Measurements from ENCODE around the gene MELTF. TPM values are rescaled to one million over a fixed set of nuclear protein-coding genes. Genes with fewer than 3 reads are reported as not detected.
A peak's percentile ranks its signal among the peaks of the same experiment; 100 is the strongest.

MELTF gene
- total RNA-seq, 2 experiments from 2014 or later: 3.3 TPM

GRCh38 chr3:196969660-196970546, 59.7 kb downstream of the MELTF start:
- ATAC-seq (peak; percentile 74), DNase-seq (peak; percentile 70)
- CTCF ChIA-PET: interaction anchor here (0.6 to 4.8 kb wide), 29 partner anchors 9 to 448 kb away, joined by 3 to 53 read pairs (median 4); partner anchors contain the start of genes CEP19, NCBP2, PAK2 and PIGX
- H3K27me3 Mint-ChIP-seq: peaks cover 22% of the 10 kb centered on the region
- H3K36me3 Mint-ChIP-seq: peaks cover 10% of the 10 kb centered on the region
- peaks cover 17% of the 10 kb centered on the region for H3K4me1 Mint-ChIP-seq
- H3K27ac Mint-ChIP-seq: peak overlapping the region; percentile 42
- H3K9me3 Mint-ChIP-seq (ENCODE audit: low read depth): no peaks in the 10 kb centered on the region
- peak overlapping the region; percentile 52 for H3K4me3 Mint-ChIP-seq

- no peaks in the 10 kb centered on the region for H3K9me3 Mint-ChIP-seq (ENCODE audit: low read depth)
- CTCF ChIA-PET: interaction anchor here (0.6 to 4.8 kb wide), 28 partner anchors 10 to 447 kb away, joined by 3 to 53 read pairs (median 4); partner anchors contain the start of genes CEP19, NCBP2, PAK2 and PIGX
- H3K27ac Mint-ChIP-seq: peak overlapping the region; percentile 75
- H3K27me3 Mint-ChIP-seq: peaks cover 22% of the 10 kb centered on the region
- DNase-seq (peak; percentile 67), ATAC-seq (peak; percentile 51)
- peaks cover 10% of the 10 kb centered on the region for H3K36me3 Mint-ChIP-seq
- H3K4me3 Mint-ChIP-seq: peak overlapping the region; percentile 70
- peaks cover 17% of the 10 kb centered on the region for H3K4me1 Mint-ChIP-seq
These were observed 60.4 kb downstream of the MELTF start for GRCh38 chr3:196969134-196969659.

- CTCF ChIA-PET: interaction anchor here (0.8 to 4.8 kb wide), 10 partner anchors 9 to 440 kb away, joined by 3 to 53 read pairs (median 4); partner anchors contain the start of gene NCBP2
These were observed 61.1 kb downstream of the MELTF start, which contains the start of gene PIGZ for GRCh38 chr3:196968233-196969133. PIGZ (minus strand) TSS chr3:196968833; CDS start chr3:196952031, 16,802 bp downstream.

GRCh38 chr3:196967412-196968232, 62.0 kb downstream of the MELTF start:
- DNase-seq (no peak), ATAC-seq (no peak)
- Mint-ChIP-seq H3K4me3 (peak overlapping the region; percentile 67), H3K27me3 (peaks cover 22% of the 10 kb centered on the region), H3K36me3 (peaks cover 10% of the 10 kb centered on the region), H3K9me3 (ENCODE audit: low read depth) (no peaks in the 10 kb centered on the region), H3K4me1 (peaks cover 17% of the 10 kb centered on the region), H3K27ac (no peak overlapping the region)
- CTCF ChIA-PET: interaction anchor here (0.9 to 4.8 kb wide), 2 partner anchors 8 to 131 kb away, joined by 3 to 53 read pairs; no protein-coding TSS in a partner anchor

More at GRCh38 chr3:196968233-196969133, 61.1 kb downstream of the MELTF start, which contains the start of gene PIGZ:
- ATAC-seq: peak; percentile 81
- DNase-seq: peak; percentile 45
- Mint-ChIP-seq H3K27me3 (peaks cover 22% of the 10 kb centered on the region), H3K36me3 (peaks cover 10% of the 10 kb centered on the region), H3K4me1 (peaks cover 17% of the 10 kb centered on the region), H3K9me3 (ENCODE audit: low read depth) (no peaks in the 10 kb centered on the region), H3K4me3 (peak within 1 kb of the TSS; percentile 70), H3K27ac (peak within 1 kb of the TSS; percentile 75)

GRCh38 chr3:196966526-196967401, 62.9 kb downstream of the MELTF start:
- Mint-ChIP-seq H3K27ac (no peak overlapping the region), H3K4me3 (no peak overlapping the region), H3K36me3 (peaks cover 10% of the 10 kb centered on the region), H3K27me3 (peaks cover 23% of the 10 kb centered on the region), H3K9me3 (ENCODE audit: low read depth) (no peaks in the 10 kb centered on the region), H3K4me1 (peaks cover 17% of the 10 kb centered on the region)
- no peak for DNase-seq
- CTCF ChIA-PET: no interaction called here
- no peak for ATAC-seq

- peaks cover 17% of the 10 kb centered on the region for H3K27me3 Mint-ChIP-seq
- DNase-seq: no peak
These were observed 63.8 kb downstream of the MELTF start for GRCh38 chr3:196965804-196966173.

GRCh38 chr3:196965112-196965803, 64.4 kb downstream of the MELTF start:
- CTCF ChIA-PET: no interaction called here
- Mint-ChIP-seq H3K36me3 (peaks cover 10% of the 10 kb centered on the region), H3K9me3 (ENCODE audit: low read depth) (no peaks in the 10 kb centered on the region), H3K27me3 (peaks cover 12% of the 10 kb centered on the region), H3K4me3 (no peak overlapping the region), H3K27ac (no peak overlapping the region), H3K4me1 (peaks cover 14% of the 10 kb centered on the region)
- ATAC-seq (no peak), DNase-seq (no peak)

More at GRCh38 chr3:196965804-196966173, 63.8 kb downstream of the MELTF start:
- Mint-ChIP-seq H3K4me3 (no peak overlapping the region), H3K36me3 (peaks cover 10% of the 10 kb centered on the region), H3K4me1 (peaks cover 17% of the 10 kb centered on the region), H3K27ac (no peak overlapping the region), H3K9me3 (ENCODE audit: low read depth) (no peaks in the 10 kb centered on the region)
- no peak for ATAC-seq
- CTCF ChIA-PET: no interaction called here

GRCh38 chr3:196963631-196963953, 66.0 kb downstream of the MELTF start:
- peaks cover 9% of the 10 kb centered on the region for H3K27me3 Mint-ChIP-seq
- CTCF ChIA-PET: interaction anchor here (0.7 kb wide), 1 partner anchor 126 kb away, joined by 3 read pairs; no protein-coding TSS in a partner anchor
- H3K27ac Mint-ChIP-seq: no peak overlapping the region
- H3K4me1 Mint-ChIP-seq: peaks cover 11% of the 10 kb centered on the region
- ATAC-seq (no peak), DNase-seq (no peak)
- H3K4me3 Mint-ChIP-seq: no peak overlapping the region
- H3K9me3 Mint-ChIP-seq (ENCODE audit: low read depth): no peaks in the 10 kb centered on the region
- peaks cover 10% of the 10 kb centered on the region for H3K36me3 Mint-ChIP-seq

GRCh38 chr3:196962930-196963630, 66.5 kb downstream of the MELTF start:
- no peak for ATAC-seq
- Mint-ChIP-seq H3K4me1 (peaks cover 9% of the 10 kb centered on the region), H3K27me3 (peaks cover 9% of the 10 kb centered on the region), H3K27ac (no peak overlapping the region), H3K36me3 (peaks cover 10% of the 10 kb centered on the region), H3K9me3 (ENCODE audit: low read depth) (no peaks in the 10 kb centered on the region), H3K4me3 (no peak overlapping the region)
- CTCF ChIA-PET: no interaction called here
- no peak for DNase-seq

GRCh38 chr3:196962108-196962929, 67.3 kb downstream of the MELTF start:
- ATAC-seq: no peak
- Mint-ChIP-seq H3K9me3 (ENCODE audit: low read depth) (no peaks in the 10 kb centered on the region), H3K4me1 (peaks cover 2% of the 10 kb centered on the region), H3K36me3 (peaks cover 6% of the 10 kb centered on the region), H3K27ac (no peak overlapping the region), H3K27me3 (peaks cover 2% of the 10 kb centered on the region), H3K4me3 (no peak overlapping the region)
- CTCF ChIA-PET: no interaction called here
- no peak for DNase-seq

All from activated CD8-positive, alpha-beta memory T cell treated with anti-CD3 and anti-CD28 coated beads, Interleukin-2, amount 10 ng/mL, durations not matched to agents 7 days and 5 days (primary cell).